Measurements from ENCODE around the gene TOP2A.

- TF ChIP-seq CTCF (IDR thresholded peaks at IDR 0.05) (no peak), POLR2A (IDR thresholded peaks at IDR 0.05) (no peak)
Measured at GRCh38 chr17:40463122-40463550, 45.4 kb upstream of the TOP2A start.
